ENCODE measurements around the gene TATDN3. TPM values are rescaled to one million over a fixed set of nuclear protein-coding genes. Genes with fewer than 3 reads are reported as not detected.
"Not testable (repeated sequence)": the region's sequence is repeated elsewhere in the genome, so short reads cannot be mapped to it uniquely, and the experiment has no call there.

TATDN3 gene
- total RNA-seq, 1 donor from 2014 or later: 8.4 TPM

DNA sequence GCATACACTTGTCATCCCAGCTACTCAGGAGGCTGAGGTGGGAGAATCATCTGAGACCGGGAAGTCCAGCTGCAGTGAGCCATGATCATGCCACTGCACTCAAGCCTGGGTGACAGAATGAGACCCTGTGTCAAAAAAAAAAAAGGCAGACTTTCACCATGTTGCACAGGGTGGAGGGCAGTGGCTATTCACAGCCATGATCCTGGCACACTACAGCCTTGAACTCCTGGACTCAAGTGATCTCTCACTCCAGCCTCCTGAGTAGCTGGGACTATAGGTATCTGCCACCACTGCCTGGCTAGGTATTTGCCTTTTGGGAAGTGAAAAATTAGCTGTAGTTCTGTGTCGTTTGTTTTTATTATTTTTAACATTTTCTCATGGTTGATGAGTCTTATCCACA is 36.7 kb downstream of the TATDN3 start:
- ATAC-seq: no peak

DNA sequence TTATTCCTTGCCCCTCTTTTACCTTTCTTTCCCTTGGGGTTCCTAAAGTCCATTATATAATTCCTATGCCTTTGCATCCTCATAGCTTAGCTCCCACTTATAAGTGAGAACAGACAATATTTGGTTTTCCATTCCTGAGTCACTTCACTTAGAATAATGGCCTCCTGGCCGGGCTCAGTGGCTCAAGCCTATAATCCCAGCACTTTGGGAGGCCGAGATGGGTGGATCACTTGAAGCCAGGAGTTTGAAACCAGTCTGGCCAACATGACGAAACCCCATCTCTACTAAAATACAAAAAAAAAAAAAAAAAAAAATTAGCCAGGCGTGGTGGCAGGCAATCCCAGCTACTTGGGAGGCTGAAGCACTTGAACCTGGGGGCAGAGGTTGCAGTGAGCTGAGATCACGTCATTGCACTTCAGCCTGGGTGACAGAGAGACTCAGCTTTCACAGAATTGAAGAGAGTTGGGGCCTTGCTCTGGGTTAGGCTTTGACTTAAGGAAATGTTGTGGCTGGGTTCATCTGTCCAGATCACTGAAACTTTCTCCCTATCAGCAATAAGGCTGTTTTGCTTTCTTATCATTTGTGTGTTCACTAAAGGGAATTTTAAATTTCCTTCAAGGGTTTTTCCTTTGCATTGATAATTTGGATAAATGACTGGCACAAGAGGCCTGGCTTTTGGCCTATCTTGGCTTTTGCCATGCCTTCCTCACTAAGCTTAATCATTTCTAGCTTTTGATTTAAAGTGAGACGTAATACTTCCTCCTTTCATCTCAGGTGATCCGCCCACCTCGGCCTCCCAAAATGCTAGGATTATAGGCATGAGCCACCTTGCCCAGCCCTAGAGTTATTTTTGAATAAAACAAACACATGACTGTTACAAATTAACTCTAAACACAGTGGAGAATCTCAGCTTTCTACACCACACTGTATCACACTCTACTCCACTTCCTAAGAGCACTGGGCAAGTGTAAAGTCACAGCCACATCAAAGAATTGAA is 41.8 kb downstream of the TATDN3 start:
- ATAC-seq: peak; percentile 55

- no peak for ATAC-seq
Observed at GRCh38 chr1:212838145-212838544, 46.5 kb downstream of the TATDN3 start.

- not testable (repeated sequence) for ATAC-seq
Observed at GRCh38 chr1:212844521-212844920, 52.8 kb downstream of the TATDN3 start.

DNA sequence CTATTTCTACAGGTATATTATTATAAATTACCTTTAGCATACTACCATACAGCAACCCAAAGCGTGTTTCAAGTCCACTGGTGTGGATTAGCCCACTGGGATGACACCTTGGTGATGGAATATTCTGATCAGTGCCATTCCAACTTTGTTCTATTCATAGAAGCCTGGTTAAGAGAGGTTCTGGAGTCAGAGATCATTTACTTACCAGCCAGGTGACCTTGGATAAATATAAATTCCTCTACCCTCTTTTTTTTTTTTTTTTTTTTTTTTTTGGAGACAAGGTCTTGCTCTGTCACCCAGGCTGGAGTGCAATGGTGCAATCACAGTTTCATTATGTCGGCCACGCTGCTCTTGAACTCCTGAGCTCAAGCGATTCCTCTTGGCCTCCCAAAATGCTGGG is 55.9 kb downstream of the TATDN3 start, which contains the start of gene SPATA45:
TSS of gene SPATA45 (minus strand) at position 101 of the 400 bp plus-strand sequence. CDS start 11,500 bp downstream, outside the sequence.
- no peak for ATAC-seq

GRCh38 chr1:212852105-212852688 is 60.5 kb downstream of the TATDN3 start:
- no peak for ATAC-seq

GRCh38 chr1:212853658-212854057 is 62.0 kb downstream of the TATDN3 start:
- ATAC-seq: no peak

DNA sequence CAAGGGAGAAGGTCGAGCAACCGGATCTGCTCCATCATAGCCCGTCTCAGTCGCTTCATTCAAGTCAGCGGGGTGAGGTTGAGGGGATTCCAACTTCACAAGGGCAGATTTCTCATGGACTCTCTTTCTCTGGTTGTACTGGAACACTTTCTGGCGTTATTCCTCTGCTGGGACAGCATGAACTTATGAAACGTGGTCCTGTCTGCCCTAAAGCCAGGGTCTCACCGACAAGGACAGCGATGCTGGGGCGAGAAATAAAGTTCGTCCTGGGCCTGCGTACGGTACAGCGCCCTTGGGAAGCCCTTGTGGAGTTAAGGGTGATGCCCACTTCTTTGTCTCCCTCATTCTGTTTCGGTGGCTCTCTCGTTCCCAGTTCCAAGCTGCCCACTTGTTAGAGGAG is 65.1 kb downstream of the TATDN3 start:
- no peak for ATAC-seq

- ATAC-seq: peak; percentile 100
Observed at GRCh38 chr1:212857992-212858460, 66.3 kb downstream of the TATDN3 start, which contains the start of gene FLVCR1. Gene FLVCR1, plus strand, starts transcription at chr1:212858275. Its CDS starts 178 bp downstream, at chr1:212858453.

GRCh38 chr1:212858461-212859265 is 67.0 kb downstream of the TATDN3 start:
- ATAC-seq: peak; percentile 37

DNA sequence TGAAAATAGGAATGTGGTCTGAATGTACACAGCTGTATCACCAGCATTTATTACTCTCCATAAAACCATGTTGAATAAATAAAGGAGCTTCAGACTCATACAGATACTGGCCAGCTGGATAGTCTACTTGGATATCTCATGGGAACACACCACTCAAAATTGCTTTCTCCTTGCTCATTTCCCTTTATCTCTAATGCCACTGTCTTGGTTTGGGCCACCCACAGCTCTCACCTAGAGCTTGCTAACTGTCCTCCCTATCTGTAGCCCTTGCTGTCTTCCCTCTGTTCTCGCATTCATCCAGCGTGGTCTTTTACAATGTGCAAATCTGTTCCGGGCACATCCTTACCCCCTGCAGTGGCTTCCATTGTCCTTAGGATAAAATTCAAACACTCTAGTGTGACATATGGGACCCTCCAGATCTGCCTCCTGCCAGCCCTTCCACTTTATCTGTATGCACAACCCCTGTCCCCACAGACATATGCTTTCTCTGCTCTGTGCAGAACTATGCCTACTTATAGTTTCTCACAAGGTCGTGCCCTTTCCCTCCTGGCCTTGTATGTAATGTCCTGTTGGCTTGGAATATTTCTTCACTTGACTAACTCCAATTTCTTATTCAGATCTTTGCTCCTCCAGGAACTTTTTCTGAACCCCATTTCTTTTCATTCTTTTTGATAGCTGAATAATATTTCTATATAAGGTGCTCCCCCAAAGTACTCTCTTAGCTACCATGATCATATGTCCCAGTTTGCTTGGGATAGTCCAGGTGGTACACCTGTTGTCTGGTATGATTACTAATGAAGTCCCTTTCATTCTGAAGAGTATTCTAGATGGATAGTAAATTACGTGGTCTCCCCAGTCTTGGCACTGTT is 69.3 kb downstream of the TATDN3 start:
- no peak for ATAC-seq

DNA sequence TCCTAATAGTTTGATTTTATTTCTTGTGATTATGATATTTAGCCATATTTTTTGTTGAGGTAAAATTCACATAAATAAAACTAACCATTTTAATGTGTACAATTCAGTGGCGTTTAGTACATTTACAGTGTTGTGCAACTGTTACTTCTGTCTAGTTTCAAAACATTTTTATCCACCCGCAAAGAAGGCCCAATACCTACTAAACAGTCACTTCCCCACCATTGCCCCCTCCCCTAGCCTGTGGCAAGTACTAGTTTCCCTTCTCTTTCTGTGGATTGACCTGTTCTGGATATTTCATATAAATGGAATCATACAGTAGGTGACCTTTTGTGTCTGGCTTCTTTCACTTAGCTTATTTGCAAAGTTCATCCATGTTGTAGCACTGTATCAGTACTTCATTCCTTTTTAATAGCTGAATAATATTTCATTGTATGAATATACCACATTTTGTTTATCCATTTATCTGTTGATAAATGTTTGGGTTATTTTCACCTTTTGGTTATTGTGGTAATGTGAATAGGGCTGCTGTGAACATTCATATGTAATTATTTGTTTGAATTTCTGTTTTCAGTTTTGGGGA is 70.5 kb downstream of the TATDN3 start:
- no peak for ATAC-seq

DNA sequence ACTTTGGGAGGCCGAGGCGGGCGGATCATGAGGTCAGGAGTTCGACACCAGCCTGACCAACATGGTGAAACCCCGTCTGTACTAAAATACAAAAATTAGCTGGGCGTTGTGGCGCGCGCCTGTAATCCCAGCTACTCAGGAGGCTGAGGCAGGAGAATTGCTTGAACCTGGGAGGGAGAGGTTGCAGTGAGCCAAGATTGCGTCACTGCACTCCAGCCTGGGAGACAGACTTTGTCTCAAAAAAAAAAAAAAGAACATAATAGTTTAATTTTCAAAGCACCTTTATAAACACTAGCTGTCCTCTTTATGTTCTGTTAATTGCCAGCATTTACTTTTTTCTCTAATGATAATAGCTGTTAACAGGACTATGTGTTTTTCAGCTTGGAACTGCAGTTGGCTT is 71.7 kb downstream of the TATDN3 start:
- not testable (repeated sequence) for ATAC-seq

- ATAC-seq: no peak
Observed at GRCh38 chr1:212864201-212864600, 72.5 kb downstream of the TATDN3 start.

Other genes with a start within 250 kb of the TATDN3 start
- gene ATF3, start 183.1 kb upstream of the TATDN3 start, total RNA-seq: 2.7 TPM
- 0.68 TPM for gene BATF3, start 92.1 kb upstream of the TATDN3 start, total RNA-seq
- gene NSL1, start 117 bp upstream of the TATDN3 start, total RNA-seq: 12.9 TPM
- gene SPATA45, start 55.8 kb downstream of the TATDN3 start, total RNA-seq: not detected
- 5.0 TPM for gene FLVCR1, start 66.4 kb downstream of the TATDN3 start, total RNA-seq
- gene VASH2, start 158.6 kb downstream of the TATDN3 start, total RNA-seq: 0.36 TPM
- gene ANGEL2, start 224.0 kb downstream of the TATDN3 start, total RNA-seq: 16.0 TPM